Left ventricle myocardium superior (tissue), 1 donor: Measurements from ENCODE around the gene SLC9B1. TPM values are rescaled to one million over a fixed set of nuclear protein-coding genes. Genes with fewer than 3 reads are reported as not detected.

Experiments used
- ATAC-seq: fragments of 200-7000 bp; cut with Tn5 transposase; one replicate; pipeline ENCODE4 v1.9.1; 2020; ENCODE audit warnings: mild to moderate bottlenecking, moderate library complexity
- DNase-seq: peaks from one replicate; pipeline ENCODE4 v3.0.0-alpha.2; 2020
- intact Hi-C: fragments of 100-400 bp; cut with micrococcal nuclease; formaldehyde crosslinking; loops from one replicate; pipeline ENCODE4 v1.11.0; 2022
- long read RNA-seq: library from polyadenylated mRNA; unstranded; transcript quantifications from one replicate; pipeline ENCODE4 v2.0.0, GENCODE V29; 2021
- total RNA-seq: library from RNA; stranded (reverse); fragmentation: NEBNext Ultra II Directional; extraction: Animal tissue kit (Norgen Biotek cat#: 25700); gene quantifications from one replicate; pipeline ENCODE4 v1.2.1, GENCODE V29; 2021
- donor health status: DM: no; HTN: yes; CAD: no; lungs with severe emphysema.

SLC9B1 gene, protein sequence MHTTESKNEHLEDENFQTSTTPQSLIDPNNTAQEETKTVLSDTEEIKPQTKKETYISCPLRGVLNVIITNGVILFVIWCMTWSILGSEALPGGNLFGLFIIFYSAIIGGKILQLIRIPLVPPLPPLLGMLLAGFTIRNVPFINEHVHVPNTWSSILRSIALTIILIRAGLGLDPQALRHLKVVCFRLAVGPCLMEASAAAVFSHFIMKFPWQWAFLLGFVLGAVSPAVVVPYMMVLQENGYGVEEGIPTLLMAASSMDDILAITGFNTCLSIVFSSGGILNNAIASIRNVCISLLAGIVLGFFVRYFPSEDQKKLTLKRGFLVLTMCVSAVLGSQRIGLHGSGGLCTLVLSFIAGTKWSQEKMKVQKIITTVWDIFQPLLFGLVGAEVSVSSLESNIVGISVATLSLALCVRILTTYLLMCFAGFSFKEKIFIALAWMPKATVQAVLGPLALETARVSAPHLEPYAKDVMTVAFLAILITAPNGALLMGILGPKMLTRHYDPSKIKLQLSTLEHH
- total RNA-seq = 0.20 TPM
- long read RNA-seq = 0 reads

DNA sequence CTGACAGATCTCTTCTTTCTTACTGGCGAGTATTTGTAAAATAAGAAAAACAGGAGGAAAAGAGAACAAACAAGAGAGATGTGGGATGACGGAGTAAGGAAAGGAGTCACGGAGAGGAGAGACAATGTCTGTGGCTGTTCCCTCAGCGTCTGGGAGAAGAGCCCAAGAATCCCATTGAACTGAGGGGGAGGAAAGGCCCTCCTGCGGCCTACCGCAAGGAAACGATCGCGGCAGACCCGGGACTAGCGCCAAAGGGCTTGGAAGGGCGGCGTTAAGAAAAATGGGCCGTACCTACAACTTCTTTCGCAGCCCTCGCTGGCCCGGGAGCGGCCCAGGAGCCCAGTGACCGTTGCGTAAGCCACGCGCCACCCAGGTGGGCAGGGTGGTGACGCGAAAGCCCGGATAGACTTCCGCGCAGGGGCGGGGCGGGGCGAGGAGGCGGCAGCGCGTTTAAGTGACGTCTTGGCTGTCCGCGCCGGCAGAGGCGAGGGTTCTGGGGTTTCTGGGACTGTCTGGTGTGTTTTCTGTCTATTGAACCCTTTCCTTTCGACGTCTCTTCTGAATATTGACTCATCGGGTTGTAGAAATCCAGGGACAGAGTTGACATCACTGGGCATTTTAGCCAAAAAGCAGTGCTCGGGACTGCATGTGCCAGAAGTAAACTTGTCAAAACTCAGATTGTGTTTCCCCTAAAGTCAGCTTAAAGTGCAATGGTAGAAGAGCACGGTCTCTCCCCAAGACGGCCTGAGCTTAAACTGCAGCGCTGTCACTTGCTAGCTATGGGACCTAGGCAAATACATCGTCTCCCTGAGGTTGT lies at the start of gene SLC9B1:
SLC9B1 (minus strand) TSS at position 398 of the 817 bp plus-strand sequence. CDS start 27,994 bp downstream, outside the sequence.
- DNase-seq (peak; percentile 96), ATAC-seq (peak; percentile 100)
- intact Hi-C loops = no loop called here

DNA sequence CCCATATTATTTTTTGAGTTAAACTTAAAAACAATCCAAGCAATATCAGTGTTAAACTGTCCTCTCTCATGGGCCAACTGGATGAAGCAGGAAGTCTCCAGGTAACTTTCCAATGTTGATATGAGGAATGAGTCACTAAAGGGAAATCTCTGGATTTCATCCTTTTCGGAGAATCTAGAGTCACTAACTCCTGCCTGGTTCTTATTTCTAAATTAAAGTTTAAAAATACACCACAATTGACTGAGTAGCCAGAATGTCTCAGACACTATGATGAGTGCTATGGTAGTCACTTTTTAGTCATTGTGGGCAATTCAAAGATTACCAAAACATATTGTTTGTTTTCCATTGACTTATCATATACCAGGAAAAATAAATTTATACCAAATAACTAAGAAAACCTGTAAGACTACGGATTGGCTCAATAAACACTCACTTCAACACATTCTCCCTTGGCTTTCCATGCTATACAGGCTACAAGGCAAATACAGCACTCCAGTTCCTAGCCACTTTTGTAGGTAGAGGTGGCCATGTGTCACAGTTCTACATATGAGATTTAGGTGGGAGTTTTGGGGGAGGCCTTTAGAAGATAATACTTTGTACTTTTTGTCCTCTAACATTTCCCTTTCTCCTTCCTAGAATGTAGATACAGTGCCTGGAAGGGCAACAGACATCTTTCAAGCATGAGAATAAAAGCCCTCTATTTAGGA lies 48.5 kb upstream of the SLC9B1 start:
- no peak for DNase-seq
- intact Hi-C loops = no loop called here
- no peak for ATAC-seq

DNA sequence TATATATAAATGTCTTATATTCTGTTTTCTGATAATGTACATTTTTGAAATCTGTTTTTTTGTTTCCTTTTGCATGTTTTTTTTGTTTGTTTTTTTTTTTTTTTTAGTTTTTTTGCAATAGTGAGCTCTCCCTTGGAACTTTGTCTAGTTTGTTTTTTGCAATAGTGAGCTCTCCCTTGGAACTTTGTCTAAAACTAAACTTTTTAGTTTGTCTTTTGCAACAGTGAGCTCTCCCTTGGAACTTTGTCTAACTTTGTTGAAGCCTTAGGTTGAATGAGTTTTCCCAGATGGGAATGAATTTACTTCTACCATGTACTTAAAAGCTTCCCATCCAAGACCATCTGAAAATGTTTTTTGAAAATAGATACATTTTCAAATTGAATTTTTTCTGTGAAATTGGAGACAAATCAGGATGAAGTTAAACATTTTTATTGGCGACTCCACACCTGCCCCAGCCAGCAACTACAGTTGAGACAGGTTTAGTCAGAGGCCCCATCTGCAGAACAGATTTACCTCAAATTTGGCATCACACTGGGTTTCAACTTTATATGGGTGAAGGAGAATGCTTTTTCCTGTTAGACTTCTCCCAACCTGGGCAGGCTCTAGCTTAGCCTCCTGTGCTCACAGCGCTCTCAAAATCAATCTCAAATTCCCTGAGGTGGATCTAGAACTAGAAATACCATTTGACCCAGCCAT lies 41.1 kb upstream of the SLC9B1 start:
- ATAC-seq (no peak), DNase-seq (no peak)
- intact Hi-C loops = no loop called here

DNA sequence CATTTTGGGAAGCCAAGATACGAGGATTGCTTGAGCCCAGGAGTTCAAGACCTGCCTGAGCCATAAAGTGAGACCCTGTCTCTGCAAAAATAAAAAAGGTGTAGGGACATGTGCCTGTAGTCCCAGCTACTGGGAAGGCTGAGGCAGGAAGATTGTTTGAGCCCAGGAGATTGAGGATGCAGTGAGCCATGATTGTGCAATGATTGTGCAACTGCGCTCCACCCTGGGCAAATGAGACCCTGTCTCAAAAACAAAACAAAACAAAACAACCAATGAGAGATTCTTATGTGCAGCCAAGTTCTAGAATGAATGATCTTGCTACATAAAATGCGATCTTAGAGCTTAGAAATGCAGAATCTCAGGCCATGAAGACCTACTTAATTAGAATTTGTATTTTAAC lies 34.5 kb upstream of the SLC9B1 start:
- no peak for ATAC-seq
- intact Hi-C loops = no loop called here
- no peak for DNase-seq

DNA sequence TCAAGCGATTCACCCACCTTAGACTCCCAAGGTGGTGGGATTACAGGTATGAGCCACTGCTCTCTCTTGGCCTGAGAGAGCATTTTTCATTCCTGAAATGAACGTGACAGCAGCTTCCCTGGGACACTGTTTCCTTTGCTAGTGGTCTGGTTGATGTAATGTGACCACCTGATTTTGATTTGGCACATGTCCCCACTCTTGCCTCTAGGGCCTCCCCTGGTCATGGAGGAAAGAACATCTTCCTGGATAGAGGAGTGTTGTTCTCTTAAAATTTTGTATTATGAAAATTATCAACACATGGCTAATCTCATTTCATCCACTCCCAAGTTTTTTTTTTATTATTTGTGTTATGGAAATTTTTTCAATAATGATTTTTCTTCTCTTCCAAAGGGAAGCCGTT lies 33.3 kb upstream of the SLC9B1 start:
- intact Hi-C loops = no loop called here
- no peak for DNase-seq
- ATAC-seq = no peak

DNA sequence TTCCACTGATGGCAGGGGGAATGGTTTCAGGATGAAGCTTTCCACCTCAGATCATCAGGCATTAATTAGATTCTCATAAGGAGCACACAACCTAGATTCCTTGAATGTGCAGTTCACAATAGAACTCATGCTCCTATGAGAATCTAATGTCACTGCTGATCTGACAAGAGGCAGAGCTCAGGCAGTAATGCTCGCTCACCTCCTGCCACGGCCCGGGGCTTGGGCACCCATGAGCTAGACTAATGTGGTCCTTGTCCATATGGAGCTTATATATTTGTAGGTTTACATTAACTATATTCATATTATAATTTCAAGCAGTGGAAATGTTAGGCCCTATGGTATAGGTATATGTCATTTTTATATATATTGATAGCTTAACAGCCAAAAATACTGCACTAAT lies 32.6 kb upstream of the SLC9B1 start:
- ATAC-seq (no peak), DNase-seq (no peak)
- intact Hi-C loops = no loop called here

DNA sequence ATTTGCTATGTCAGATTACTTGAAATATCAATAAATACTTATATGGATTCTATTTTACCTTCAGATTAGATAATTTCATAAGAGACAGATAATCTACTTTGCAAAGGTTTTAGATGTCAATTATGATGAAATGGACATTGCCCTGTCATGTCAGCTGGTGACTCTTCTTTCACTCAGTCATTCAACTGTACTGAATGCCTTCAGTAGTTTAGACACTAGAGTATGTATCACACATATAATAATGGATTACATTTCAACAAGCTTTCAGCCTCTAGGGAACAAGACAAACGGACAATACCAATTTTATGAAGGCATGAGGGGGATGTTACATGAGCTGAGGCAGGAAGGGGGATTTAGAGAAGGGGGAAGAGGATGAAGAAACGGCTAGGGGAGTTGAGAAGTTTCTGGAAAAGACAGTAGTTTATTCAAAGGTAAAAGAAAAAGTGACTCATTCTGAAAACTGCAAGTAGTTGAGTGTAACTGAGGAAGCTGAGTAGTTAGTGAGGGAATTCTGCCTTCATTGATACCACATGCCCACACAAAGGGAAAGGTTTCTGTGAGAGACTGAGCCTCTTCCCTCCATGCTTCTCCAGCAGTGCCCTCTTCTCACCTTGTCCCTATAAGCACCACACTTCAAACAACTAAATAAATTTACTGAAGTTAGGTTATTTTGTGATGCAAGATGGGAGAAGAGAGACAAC lies 31.4 kb upstream of the SLC9B1 start:
- intact Hi-C loops = no loop called here
- ATAC-seq (no peak), DNase-seq (no peak)

DNA sequence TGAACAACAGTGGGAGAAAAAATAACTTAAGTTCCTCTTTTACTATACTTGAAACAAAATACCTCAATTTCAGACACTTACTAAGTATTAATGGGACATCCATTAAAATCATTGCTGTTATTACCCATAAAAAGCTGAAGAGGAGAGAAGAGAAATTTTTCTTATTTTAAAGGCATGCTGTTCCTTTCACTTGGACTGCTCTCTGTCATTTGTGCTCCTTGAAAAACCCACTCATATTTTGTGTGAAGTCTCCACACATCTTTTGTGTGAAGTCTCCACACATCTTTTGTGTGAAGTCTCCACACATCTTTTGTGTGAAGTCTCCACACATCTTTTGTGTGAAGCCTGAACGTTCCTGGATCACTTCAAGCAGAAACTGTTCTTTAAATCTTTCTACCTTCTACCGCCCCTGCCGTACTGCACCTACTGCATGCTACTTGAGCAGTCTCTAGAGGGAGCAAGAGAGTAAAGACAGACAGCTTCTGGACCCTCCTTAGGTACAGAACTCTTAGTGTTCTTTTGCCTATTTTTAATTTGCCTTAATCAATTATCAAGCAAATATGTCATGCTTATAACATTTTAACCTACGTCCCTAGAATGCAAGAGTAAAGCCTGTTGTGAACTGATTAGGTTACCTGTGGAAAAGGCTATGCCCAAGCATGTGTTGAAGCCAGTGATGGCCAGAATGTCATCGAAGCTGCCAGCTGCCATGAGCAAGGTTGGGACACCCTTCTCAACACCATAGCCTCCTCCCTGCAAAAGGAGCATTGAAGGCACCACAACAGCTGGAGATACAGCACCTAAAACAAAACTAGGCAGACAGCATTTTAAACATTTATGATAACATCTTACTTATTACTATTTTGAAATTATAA lies 27.1 kb upstream of the SLC9B1 start:
- DNase-seq = no peak
- peak; percentile 78 for ATAC-seq
- intact Hi-C loops = loop anchor here (10.0 kb wide), 1 partner anchor 48 kb away; the partner anchor contains the start of gene BDH2

DNA sequence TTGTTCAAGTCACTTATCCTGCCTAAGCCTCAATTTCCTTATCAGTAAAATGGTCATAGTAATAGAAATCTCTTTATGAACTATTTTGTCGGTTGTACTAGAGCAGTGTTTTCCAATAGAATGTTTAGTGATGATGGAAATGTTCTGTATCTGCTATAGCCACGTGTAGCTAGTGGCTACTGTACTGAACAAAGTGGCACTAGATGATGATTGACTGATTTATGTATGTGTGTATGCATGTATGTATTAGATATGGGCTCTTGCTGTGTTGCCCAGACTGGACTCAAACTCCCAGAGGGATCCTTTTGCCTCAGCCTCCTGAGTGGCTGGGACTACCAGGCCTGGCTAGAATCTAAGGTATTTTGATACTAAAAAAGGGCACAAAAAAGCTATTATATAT lies 24.7 kb upstream of the SLC9B1 start:
- ATAC-seq (no peak), DNase-seq (no peak)
- intact Hi-C loops = loop anchor here (10.0 kb wide), 1 partner anchor 51 kb away; the partner anchor contains the start of gene BDH2

DNA sequence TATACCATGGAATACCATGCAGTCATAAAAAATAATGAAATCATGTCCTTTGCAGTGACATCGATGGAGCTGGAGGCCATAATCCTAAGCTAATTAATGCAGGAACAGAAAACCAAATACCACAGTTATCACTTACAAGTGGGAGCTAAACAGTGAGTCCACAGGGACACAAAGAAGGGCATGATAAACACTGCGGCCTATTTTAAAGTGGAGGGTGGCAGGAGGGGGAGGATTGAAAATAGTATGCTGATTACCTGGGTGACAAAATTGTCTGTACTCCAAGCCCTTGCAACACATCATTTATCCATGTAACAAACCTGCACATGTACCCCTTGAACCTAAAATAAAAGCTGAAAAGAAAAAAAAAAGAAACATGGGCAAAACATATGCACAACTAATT lies 16.7 kb upstream of the SLC9B1 start:
- ATAC-seq (peak; percentile 93), DNase-seq (no peak)
- intact Hi-C loops = no loop called here

DNA sequence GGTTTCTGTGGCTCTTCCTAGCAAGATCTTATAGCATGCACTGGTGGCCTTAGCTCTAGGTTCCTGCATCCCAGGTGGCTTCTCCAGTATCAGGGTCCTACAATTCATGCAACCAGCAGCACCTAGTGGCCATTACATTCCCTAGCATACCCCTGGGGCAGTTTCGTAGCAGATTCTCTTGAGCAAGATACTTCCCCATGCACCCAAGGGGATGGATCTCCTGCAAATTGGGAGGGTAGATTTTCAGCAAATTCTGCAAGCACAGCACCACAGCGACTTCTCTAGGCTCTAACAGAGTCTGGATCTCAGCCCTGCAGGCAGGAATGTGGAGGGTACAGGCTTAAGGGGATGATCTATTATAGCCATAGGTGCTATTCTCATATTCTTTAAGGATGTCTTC lies 13.1 kb upstream of the SLC9B1 start:
- DNase-seq (no peak), ATAC-seq (peak; percentile 31)
- intact Hi-C loops = no loop called here

DNA sequence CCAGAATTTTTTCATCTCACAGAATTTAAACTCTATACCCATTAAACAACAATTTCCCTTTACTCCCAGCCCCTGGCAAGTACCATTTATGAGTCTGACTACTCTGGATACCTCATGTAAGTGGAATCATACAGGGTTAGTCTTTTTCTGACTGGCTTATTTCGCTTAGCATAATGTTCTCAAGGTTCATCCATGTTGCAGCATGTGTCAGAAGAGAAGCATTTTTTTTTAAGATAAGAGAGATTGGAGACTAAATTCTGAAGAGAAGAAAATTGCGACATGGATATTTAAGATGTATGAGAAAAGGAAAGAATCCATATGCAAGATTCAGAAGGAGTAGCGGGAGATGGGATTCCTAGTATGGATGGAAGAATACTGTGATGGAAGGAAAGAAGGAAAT lies 11.3 kb upstream of the SLC9B1 start:
- ATAC-seq (no peak), DNase-seq (no peak)
- intact Hi-C loops = no loop called here

DNA sequence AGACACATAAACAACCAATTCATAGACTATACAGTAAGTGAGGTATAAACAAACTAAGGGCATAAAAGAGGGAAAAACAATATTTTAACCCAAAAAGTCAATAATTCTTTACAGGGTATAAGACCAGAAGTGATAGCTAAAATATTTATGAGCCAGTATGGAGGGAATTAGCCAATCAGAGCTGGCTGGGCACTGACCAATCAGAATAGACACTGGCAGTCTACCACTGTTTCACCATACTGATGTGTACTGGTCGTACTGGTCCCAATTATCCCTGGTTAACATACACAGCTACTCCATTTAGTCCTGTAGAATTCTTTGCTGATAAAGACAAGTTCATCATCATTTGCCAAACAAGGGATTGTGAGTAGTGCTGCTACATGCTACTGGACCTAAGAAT lies 9.8 kb upstream of the SLC9B1 start:
- no peak for DNase-seq
- ATAC-seq = no peak
- intact Hi-C loops = no loop called here

DNA sequence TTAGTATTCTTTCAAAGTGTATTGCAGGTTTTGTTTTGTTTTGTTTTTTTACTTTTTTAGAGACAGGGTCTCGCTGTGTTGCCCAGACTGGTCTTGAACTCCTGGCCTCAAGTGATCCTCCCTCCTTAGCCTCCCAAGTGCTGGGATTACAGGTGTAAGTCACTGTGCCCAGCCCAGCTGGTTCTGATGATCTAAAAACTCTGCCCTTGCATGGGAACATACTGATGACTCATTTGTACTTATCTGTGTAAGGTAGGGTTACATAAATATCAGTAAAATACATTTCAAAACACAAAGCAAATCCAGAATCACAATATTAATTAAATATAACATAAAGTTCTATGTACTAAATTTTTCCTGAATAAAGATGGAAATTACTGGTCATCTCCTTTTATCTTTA lies 7.4 kb upstream of the SLC9B1 start:
- ATAC-seq (no peak), DNase-seq (no peak)
- intact Hi-C loops = no loop called here

DNA sequence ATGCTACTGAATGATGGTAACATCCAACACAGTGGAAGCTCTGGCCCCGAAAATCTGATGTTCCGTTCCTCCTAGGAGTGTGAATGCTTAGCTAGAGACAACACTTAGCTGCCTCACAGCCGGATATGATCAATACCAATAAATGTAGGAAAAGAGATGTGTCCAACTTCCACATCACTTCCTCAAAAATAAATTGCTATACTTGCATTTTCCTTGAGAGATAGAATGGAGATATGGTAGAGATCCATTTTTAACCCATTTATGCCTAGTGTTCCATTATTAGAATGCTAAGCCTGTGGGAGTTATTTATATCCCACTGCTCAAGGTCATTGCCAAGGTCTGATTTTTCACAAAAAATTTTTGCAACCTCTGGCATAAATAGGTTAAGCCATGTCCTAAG lies 5.5 kb upstream of the SLC9B1 start:
- intact Hi-C loops = no loop called here
- DNase-seq = no peak
- no peak for ATAC-seq

DNA sequence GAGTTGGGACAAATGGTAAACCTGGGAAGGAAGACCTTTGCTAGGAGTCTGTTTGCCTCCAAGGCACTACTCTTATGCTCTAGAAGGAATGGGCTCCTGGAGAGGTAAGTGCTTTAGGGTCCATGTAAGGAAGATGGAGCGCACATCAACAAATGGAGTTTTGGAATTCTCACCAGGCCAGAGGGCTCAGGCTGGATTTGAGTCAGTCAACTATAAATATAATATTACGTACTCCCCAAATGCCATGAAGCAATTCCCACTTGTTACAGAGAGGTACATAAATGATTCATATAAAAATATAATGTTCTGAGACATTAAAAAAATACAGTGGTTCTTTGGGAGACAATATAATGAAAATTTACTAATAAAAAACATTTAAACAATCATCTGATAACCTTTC lies 1.6 kb upstream of the SLC9B1 start:
- intact Hi-C loops = no loop called here
- ATAC-seq (no peak), DNase-seq (no peak)
